Measurements from ENCODE around the gene SEMA4D.

DNA sequence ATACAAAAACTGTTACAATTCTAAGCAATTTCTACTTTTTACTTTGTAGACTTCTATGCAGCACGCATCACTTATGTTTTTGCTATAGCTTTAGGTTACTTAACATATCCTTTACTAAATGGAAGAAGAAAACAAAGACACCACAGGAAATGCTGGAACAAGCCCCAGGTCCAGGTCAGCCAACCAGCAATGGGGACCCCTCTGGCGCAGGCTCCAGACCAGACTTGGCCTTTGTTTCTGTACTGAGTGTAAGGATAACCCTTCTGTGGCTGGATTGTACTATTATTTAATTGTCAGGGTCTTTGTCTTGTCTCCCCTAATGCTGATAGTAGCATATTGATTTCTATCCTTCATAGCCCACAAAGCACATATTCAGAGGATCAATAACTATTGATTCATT is 4.2 kb downstream of the SEMA4D start:
- TF ChIP-seq, protein P1, sequence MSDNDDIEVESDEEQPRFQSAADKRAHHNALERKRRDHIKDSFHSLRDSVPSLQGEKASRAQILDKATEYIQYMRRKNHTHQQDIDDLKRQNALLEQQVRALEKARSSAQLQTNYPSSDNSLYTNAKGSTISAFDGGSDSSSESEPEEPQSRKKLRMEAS (CRISPR knock-in tag; IDR thresholded peaks at IDR 0.05), result no peak
- TF ChIP-seq CHD7 (IDR thresholded peaks at IDR 0.05; ENCODE audit: low read depth, low read length) (no peak), POLR2A (conservative IDR thresholded peaks at IDR 0.05) (no peak), ZNF561 (CRISPR knock-in tag; conservative IDR thresholded peaks at IDR 0.05) (no peak), CEBPB (tag; IDR thresholded peaks at IDR 0.05) (no peak), MXI1 (IDR thresholded peaks at IDR 0.05; ENCODE audit: low read depth, low read length) (no peak)
- TF ChIP-seq, protein P2, sequence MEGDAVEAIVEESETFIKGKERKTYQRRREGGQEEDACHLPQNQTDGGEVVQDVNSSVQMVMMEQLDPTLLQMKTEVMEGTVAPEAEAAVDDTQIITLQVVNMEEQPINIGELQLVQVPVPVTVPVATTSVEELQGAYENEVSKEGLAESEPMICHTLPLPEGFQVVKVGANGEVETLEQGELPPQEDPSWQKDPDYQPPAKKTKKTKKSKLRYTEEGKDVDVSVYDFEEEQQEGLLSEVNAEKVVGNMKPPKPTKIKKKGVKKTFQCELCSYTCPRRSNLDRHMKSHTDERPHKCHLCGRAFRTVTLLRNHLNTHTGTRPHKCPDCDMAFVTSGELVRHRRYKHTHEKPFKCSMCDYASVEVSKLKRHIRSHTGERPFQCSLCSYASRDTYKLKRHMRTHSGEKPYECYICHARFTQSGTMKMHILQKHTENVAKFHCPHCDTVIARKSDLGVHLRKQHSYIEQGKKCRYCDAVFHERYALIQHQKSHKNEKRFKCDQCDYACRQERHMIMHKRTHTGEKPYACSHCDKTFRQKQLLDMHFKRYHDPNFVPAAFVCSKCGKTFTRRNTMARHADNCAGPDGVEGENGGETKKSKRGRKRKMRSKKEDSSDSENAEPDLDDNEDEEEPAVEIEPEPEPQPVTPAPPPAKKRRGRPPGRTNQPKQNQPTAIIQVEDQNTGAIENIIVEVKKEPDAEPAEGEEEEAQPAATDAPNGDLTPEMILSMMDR (IDR thresholded peaks at IDR 0.05 in 2 of 3, conservative IDR thresholded peaks at IDR 0.05 in 1 of 3; ENCODE audit: insufficient read depth in 2 of 3, low read depth in 1 of 3, low read length in 3 of 3), result no peak
- TF ChIP-seq, protein P3, sequence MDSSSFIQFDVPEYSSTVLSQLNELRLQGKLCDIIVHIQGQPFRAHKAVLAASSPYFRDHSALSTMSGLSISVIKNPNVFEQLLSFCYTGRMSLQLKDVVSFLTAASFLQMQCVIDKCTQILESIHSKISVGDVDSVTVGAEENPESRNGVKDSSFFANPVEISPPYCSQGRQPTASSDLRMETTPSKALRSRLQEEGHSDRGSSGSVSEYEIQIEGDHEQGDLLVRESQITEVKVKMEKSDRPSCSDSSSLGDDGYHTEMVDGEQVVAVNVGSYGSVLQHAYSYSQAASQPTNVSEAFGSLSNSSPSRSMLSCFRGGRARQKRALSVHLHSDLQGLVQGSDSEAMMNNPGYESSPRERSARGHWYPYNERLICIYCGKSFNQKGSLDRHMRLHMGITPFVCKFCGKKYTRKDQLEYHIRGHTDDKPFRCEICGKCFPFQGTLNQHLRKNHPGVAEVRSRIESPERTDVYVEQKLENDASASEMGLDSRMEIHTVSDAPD (CRISPR knock-in tag; IDR thresholded peaks at IDR 0.05), result no peak

Data from K562 (cell line).